Esophagus squamous epithelium (tissue), 4 donors: ENCODE data around the gene PLAGL2.

Source experiments
- CTCF ChIP-seq, 6 experiments: fragments of 450-650 bp in 4 of 6; fragments of 200-600 bp in 2 of 6; sonication (generic) in 2 of 6; IDR thresholded peaks; one replicate each; pipeline ENCODE4 v1.5.1; 2016 to 2019; ENCODE audit warnings: antibody characterized with exemption in 6 of 6, mild to moderate bottlenecking in 4 of 6, moderate library complexity in 4 of 6
- POLR2A ChIP-seq, 4 donors: fragments of 450-650 bp; IDR thresholded peaks; one replicate each; pipeline ENCODE4 v1.6.1; 2017; ENCODE audit warnings: antibody characterized with exemption in 4 of 4, mild to moderate bottlenecking in 4 of 4, moderate library complexity in 3 of 4

- TF ChIP-seq CTCF (IDR thresholded peaks at IDR 0.05) (no peak), POLR2A (IDR thresholded peaks at IDR 0.05) (no peak)
These were observed 43.6 kb downstream of the PLAGL2 start for GRCh38 chr20:32163951-32164350.
